OCI-LY3 (cell line): Measurements from ENCODE around the gene DDTL.
"Not testable (repeated sequence)": the region's sequence is repeated elsewhere in the genome, so short reads cannot be mapped to it uniquely, and the experiment has no call there.

ENCODE experiments used
- H2AFZ ChIP-seq: fragments of 200-600, 300-600 bp; shearing (Covaris generic); 2 replicates; pipeline ENCODE4 v1.6.0; 2014; ENCODE audit warnings: antibody characterized with exemption, low read depth, low read length
- H3K27ac ChIP-seq: fragments of 200-600, 300-600 bp; sonication (generic); 2 replicates; pipeline ENCODE4 v1.5.1; 2014; ENCODE audit warnings: mild to moderate bottlenecking, low read length, moderate library complexity, mixed read lengths
- H3K27me3 ChIP-seq: fragments of 200-600, 300-600 bp; sonication (generic); 2 replicates; pipeline ENCODE4 v1.6.1; 2014; ENCODE audit warnings: low read depth, low read length, mixed read lengths
- H3K36me3 ChIP-seq: fragments of 200-600, 300-600 bp; sonication (generic); replicated peaks from 2 replicates; pipeline ENCODE3; 2014; ENCODE audit warnings: low read depth, low read length, mixed read lengths
- H3K4me1 ChIP-seq: fragments of 300-600, 200-600 bp; sonication (generic); 2 replicates; pipeline ENCODE4 v1.6.1; 2014; ENCODE audit warnings: low read length, mixed read lengths
- H3K4me2 ChIP-seq: fragments of 200-600, 300-600 bp; sonication (generic); 2 replicates; pipeline ENCODE4 v1.6.1; 2014; ENCODE audit warnings: low read length, mixed read lengths
- H3K4me3 ChIP-seq: fragments of 300-600, 200-600 bp; sonication (generic); 2 replicates; pipeline ENCODE4 v1.5.1; 2014; ENCODE audit warnings: antibody characterized with exemption, mild to moderate bottlenecking, low read length, moderate library complexity
- H3K79me2 ChIP-seq: fragments of 300-600, 200-600 bp; shearing (Covaris generic); 2 replicates; pipeline ENCODE4 v1.6.1; 2014; ENCODE audit warnings: mild to moderate bottlenecking, low read length, mixed read lengths
- H3K9ac ChIP-seq: fragments of 300-600, 200-600 bp; shearing (Covaris generic); 2 replicates; pipeline ENCODE4 v1.6.0; 2014; ENCODE audit warnings: mild to moderate bottlenecking, low read length, moderate library complexity
- H3K9me3 ChIP-seq: fragments of 200-600, 300-600 bp; shearing (Covaris generic); 2 replicates; pipeline ENCODE4 v1.6.1; 2014; ENCODE audit warnings: low read length, mixed read lengths; ENCODE audit not compliant: insufficient read depth
- H4K20me1 ChIP-seq: fragments of 200-600, 300-600 bp; sonication (generic); 2 replicates; pipeline ENCODE4 v1.6.1; 2016; ENCODE audit warnings: low read length, mixed read lengths; ENCODE audit not compliant: insufficient read depth
- CTCF ChIP-seq: fragments of 200-600, 300-600 bp; sonication (generic); IDR thresholded peaks from 2 replicates; pipeline ENCODE4 v1.5.1; 2014; ENCODE audit warnings: antibody characterized with exemption, low read length, low read depth
- EZH2phosphoT487 ChIP-seq: fragments of 200-600 bp; shearing (Covaris generic); IDR thresholded peaks from 2 replicates; pipeline ENCODE4 v1.6.1; 2018; ENCODE audit warnings: antibody characterized with exemption, mixed run types, low read depth

Gene DDTL

GRCh38 chr22:23997092-23997491 is 30.4 kb downstream of the DDTL start:
- no peak for TF ChIP-seq CTCF
- no peaks in the 10 kb centered on the region for H3K9me3 ChIP-seq
- no peaks in the 10 kb centered on the region for H3K27me3 ChIP-seq
- no peak overlapping the region for H3K9ac ChIP-seq
- no peak overlapping the region for H2AFZ ChIP-seq
- no peak overlapping the region for H3K4me3 ChIP-seq
- peaks cover 8% of the 10 kb centered on the region for H3K4me1 ChIP-seq
- no peaks in the 10 kb centered on the region for H3K36me3 ChIP-seq
- no peaks in the 10 kb centered on the region for H3K79me2 ChIP-seq
- H3K27ac ChIP-seq, result no peak overlapping the region
- no peak overlapping the region for H3K4me2 ChIP-seq
- no peaks in the 10 kb centered on the region for H4K20me1 ChIP-seq

- not testable (repeated sequence) for H3K9me3 ChIP-seq, H3K4me2 ChIP-seq, H3K79me2 ChIP-seq, H3K27me3 ChIP-seq, H3K36me3 ChIP-seq, H3K4me3 ChIP-seq, H3K9ac ChIP-seq, H3K27ac ChIP-seq, H3K4me1 ChIP-seq, H4K20me1 ChIP-seq, H2AFZ ChIP-seq
Measured at GRCh38 chr22:23999779-24000178, 33.1 kb downstream of the DDTL start.

- Histone ChIP-seq H3K4me2 (no peak overlapping the region), H3K79me2 (no peaks in the 10 kb centered on the region), H3K27me3 (no peaks in the 10 kb centered on the region), H3K36me3 (no peaks in the 10 kb centered on the region), H3K4me1 (peaks cover 3% of the 10 kb centered on the region), H3K4me3 (no peak overlapping the region), H4K20me1 (no peaks in the 10 kb centered on the region), H3K27ac (no peak overlapping the region), H2AFZ (no peak overlapping the region), H3K9me3 (no peaks in the 10 kb centered on the region), H3K9ac (no peak overlapping the region)
- no peak for TF ChIP-seq CTCF
- no peak for TF ChIP-seq EZH2phosphoT487
Measured at GRCh38 chr22:24001314-24001713, 34.6 kb downstream of the DDTL start.

- Histone ChIP-seq H3K4me1 (no peaks in the 10 kb centered on the region), H3K4me3 (no peak overlapping the region), H3K9ac (no peak overlapping the region), H3K27me3 (no peaks in the 10 kb centered on the region), H3K9me3 (no peaks in the 10 kb centered on the region), H3K36me3 (no peaks in the 10 kb centered on the region), H2AFZ (no peak overlapping the region), H3K79me2 (no peaks in the 10 kb centered on the region), H3K4me2 (no peak overlapping the region), H4K20me1 (no peaks in the 10 kb centered on the region), H3K27ac (no peak overlapping the region)
- TF ChIP-seq EZH2phosphoT487 (no peak), CTCF (no peak)
Measured at GRCh38 chr22:24002272-24002671, 35.6 kb downstream of the DDTL start.

- H3K79me2 ChIP-seq, result no peaks in the 10 kb centered on the region
- H3K4me1 ChIP-seq, result no peaks in the 10 kb centered on the region
- H3K36me3 ChIP-seq, result no peaks in the 10 kb centered on the region
- H3K27ac ChIP-seq, result no peak overlapping the region
- no peaks in the 10 kb centered on the region for H3K27me3 ChIP-seq
- no peak overlapping the region for H2AFZ ChIP-seq
- H3K4me2 ChIP-seq, result no peak overlapping the region
- H3K4me3 ChIP-seq, result no peak overlapping the region
- H3K9me3 ChIP-seq, result no peaks in the 10 kb centered on the region
- no peak overlapping the region for H3K9ac ChIP-seq
- no peaks in the 10 kb centered on the region for H4K20me1 ChIP-seq
- no peak for TF ChIP-seq CTCF
- no peak for TF ChIP-seq EZH2phosphoT487
Measured at GRCh38 chr22:24002851-24003250, 36.2 kb downstream of the DDTL start.
